CD4-positive, alpha-beta T cell treated with Interferon alpha-2 for 1 hour (primary cell): ENCODE data around the gene WARS2.

Source experiments
- DNase-seq, 2 donors: peaks; one replicate each; pipeline ENCODE4 v3.0.0-alpha.2; 2020 to 2022

WARS2 gene

DNA sequence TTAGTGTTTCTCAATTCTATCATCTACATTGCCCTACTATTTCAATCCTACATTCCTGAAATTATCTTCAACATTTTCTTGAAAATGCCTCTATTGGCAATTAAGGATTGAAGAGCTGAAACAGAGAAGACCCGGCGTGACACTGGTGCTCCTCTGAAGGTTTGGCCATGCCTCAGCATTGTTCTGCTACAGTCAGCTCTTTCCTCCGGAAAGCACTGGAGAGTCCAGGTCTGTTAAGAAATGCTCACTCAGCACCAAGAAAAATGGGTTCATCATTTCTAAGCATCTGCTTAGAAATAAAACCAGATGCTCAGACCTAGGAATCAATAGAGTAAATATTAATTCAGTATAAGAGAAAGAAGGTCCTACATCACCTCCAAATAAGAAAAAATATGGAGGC, 58.8 kb downstream of the WARS2 start:
- no peak for DNase-seq

DNA sequence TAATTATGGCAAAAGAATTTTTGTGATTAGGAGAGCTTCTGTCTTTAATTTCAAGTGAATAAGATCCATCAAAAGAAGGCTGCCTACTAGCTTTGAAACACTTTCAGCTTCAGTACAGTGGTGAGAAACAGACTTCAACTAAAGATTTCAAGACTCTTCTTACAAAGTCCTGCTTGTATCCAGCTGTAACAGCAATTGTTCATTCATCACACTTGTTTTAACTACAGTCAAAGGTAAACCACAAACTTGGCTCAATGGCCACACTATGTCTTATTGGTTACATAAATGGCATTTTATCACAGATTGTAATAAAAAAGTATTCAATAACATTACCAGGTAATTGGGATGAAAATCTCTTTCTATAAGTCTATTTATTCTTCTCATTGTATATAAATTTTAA, 59.2 kb downstream of the WARS2 start:
- DNase-seq = no peak

DNA sequence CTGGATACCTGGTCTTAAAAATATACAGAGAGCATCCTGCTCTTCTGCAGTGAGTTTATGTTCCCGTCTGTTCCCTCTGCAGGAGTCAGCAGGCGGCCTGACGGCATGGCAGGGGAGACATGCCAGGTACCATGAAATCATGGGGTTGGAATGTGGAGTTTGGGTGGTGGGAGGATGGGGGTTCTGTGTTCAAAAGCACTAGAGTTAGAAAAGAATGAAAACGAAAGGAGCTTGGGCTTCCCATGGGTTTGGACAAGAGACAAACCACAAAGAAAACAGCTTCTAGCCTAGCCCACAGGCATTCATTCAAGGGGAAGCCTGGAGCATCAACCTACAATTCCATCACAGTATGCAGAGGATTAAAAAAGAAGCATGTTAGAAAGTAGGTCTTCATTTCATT, 59.9 kb downstream of the WARS2 start:
- no peak for DNase-seq

DNA sequence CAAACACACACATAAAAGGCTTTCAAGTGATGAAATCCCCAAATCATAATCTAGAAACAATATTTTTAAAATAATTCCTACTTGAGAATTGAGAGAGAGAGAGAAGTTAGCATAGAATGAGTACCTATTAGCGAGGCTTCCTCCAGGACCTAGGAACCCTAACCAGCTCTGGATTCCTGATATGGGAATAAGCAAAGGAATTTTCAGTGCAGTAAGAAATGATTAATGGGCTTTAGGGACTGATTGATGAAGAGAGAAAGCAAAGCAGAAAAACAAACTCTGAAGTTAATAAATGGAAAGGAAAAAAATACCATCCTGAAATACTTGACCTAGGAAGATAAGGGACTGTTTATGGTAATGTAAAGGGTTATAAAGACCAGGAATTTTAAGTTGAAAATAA, 60.6 kb downstream of the WARS2 start:
- DNase-seq = no peak

DNA sequence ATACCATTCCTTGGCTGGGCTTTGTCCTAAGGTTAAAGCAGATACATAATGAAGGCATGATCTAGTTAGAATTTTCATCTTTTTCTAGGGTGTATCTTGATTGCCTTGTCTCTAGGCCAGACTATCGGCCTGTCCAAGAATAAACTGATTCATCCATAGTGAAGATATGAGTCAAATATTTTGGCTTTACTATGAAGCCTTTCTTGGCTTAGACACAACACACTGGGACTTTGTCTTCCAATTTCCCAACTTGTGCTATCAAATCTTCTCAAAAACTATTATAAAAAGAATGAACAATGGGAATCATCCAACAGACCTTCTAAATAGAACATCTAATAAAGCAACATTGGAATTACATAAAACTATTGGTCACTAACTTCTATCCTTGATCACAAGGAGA, 64.8 kb downstream of the WARS2 start:
- DNase-seq = no peak

DNA sequence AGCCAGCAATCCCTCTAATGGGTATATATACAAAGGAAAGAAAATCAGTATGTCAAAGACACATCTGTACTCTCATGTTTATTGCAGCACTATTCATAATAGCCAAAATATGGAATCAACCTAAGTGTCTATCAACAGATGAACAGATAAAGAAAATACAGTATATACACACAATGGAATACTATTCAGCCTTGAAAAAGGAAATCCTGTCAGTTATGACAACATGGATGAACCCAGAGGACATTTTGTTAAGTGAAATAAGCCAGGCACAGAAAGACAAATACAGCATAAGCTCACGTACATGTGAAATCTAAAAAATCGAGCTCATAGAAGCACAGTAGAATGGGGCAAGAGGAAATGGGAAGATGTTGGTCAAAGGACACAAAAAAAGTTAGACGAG, 69.1 kb downstream of the WARS2 start:
- DNase-seq = no peak

DNA sequence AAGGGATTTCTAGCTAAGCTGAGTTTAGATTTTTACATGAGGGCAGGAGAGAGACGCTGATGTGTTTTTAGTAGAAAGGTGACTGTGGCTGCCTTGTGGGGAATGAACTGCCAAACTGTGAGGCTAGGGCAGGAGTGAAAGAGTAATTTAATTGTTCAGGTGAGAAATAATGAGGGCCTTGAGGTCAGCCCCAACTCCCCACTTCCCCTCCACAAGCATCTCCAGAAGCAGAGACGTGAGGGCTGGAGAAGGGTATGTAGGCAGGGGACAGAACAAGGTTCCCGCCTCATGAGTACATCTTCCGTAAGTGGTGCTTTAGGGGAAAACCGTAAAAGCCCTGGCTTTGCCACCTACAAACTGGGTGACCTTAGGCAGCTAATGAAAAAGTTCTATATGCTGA, 70.8 kb downstream of the WARS2 start:
- DNase-seq = no peak

DNA sequence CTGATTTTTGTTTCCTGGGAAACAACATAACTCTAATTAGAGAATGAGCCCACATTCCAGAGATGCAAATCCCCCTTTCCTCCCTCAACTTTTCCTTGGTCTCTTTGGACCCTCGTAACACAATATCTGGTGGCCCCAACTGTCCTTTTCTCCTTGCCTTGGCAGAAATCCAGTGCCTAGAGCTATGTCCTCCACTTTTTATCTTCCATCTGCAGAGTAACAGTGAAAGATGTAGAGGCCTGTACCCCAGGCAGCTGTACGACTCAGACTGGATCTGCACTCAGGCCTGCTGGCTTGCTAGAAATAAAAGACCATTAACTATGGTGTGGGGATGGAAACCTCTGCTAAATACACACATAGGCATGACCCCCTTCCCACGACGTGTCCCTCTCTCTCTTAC, 72.0 kb downstream of the WARS2 start:
- no peak for DNase-seq

DNA sequence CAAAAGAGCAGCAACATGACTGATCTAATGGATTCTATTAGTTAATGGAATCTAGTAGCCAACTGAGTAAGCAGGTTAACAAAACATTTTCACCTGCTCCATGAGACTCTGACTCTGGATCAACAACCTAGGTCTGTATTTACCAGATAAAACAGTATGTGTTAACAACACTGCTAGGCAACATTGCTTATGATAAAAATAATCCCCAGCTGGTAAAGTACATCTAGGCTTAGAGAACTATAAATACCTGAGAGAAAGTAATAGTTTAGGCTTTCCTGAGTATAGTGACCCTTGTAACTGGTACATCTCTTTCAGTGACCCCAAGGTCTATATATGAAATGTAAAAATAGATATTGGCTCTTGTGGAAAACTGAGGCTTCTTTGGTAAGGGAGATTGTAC, 78.8 kb downstream of the WARS2 start:
- DNase-seq = no peak

DNA sequence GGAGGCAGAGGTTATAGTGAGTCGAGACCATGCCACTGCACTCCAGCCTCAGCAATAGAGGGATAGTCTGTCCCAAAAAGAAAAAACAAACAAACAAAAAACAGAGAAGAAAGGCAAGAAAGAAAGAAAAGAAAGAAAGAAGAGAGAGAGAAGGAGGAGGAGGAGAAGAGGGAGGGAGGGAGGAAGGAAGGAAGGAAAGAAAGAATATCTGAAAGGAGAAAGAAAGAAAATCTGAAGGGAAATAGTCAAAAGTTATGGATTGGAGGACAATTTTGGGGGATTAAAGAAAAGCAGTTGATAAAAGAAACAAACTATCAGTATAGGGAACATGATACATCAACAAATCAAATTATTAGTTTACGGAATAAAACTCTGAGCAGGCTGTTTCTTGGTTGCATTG, 84.9 kb downstream of the WARS2 start:
- no peak for DNase-seq

DNA sequence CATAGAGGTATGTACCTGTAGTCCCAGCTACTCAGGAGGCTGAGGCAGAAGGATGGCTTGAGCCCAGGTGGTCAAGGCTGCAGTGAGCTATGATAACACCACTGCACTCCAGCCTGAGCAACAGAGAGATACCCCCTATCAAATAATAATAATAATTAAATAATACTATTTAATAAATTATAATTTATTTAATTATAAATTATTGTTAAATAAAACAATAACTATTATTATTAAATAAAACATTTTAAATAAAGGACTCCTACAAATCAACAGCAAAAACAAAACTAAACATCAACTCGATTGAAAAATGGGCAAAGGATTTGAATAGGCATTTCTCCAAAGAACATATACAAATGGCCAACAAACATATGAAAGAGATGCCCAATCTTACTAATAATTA, 86.5 kb downstream of the WARS2 start:
- DNase-seq = no peak

DNA sequence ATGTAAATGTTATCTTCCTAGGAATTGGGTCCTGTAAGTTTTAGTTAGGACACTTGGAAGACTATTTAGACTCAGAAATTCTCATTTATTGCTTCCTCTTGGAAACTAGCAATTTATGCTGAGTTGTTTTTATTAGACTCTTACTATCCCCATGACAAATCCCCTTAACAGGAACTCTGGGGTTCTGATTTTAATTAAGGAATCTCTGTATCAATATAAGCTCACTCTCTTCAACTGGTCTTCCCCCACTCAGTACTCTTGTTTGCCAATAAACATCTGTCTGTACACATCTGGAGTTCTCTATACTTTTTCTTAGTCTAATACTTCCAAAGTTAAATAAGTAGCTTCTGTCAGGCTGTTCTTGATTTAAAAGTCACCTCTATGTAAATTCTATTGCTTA, 88.2 kb downstream of the WARS2 start:
- no peak for DNase-seq

DNA sequence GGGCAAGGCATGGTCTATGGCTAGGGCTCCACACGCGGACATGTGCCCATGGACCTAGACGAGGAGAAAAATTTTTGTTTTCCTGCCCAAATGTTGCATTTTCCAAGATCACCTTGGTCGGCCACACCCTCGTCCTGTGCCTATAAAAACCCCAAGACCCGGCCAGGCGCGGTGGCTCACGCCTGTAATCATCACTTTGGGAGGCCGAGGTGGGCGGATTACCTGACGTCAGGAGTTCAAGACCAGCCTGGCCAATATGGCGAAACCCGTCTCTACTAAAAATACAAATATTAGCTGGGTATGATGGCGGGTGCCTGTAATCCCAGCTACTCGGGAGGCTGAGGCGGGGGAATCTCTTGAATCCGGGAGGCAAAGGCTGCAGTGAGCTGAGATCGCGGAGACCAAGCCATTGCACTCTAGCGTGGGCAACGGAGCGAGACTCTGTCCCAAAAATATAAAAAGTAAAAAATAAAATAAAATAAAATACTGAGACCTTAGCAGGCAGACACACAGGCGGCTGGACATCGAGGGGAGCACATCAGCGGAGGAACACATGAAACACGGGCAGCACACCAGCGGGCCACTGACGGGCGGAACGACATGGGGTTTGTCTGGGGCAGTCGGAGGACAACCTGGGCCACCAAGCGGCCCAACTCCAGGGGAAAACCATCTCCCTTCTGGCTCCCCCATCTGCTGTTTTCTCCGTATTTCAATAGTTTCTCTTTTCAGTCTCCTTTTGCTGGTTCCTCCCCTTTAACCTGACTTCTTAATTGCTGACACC, 91.6 kb downstream of the WARS2 start:
- no peak for DNase-seq

DNA sequence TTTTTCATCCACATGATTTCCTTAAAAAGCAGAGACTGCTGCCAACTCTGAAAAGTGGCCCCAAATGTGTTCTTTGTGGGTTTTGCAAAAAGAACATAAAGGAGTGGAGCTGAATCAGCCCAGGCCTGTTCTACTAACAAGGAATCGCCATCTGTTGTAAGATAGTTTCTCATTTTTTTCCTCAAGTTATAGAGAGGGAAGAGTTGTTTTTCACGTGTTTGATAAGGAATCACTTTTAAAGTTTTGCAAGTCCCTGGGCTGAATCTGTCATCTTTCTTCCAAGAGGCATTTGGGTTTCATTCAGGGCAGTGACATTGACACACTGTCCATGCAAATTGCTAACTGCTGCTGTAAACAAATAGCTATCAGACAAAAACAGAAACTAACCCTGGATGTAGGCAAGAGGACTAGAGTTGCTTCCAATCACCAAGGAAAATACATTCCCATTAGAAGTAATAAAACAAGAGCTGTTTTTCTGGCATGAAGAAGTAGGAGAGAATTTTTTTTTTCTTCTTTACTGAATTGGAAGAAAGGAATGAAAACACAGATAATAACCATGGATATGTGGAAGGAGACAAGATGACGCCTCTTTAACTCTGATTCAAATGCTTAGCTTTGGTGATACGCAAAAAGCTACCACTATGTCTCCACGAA, 93.5 kb downstream of the WARS2 start:
- DNase-seq = no peak

DNA sequence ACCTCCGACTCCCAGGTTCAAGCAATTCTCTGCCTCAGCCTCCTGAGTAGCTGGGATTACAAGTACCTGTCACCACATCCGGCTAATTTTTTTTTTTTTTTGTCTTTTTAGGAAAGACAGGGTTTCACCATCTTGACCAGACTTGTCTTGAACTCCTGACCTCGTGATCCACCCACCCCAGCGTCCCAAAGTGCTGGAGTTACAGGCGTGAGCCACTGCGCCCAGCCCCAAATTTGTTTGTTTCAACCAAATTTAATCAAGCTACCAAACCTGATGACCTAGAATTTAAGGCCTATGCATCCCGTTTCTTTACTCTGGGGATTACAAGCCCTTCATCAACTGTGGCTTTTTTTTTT, 94.0 kb downstream of the WARS2 start:
- DNase-seq = no peak

DNA sequence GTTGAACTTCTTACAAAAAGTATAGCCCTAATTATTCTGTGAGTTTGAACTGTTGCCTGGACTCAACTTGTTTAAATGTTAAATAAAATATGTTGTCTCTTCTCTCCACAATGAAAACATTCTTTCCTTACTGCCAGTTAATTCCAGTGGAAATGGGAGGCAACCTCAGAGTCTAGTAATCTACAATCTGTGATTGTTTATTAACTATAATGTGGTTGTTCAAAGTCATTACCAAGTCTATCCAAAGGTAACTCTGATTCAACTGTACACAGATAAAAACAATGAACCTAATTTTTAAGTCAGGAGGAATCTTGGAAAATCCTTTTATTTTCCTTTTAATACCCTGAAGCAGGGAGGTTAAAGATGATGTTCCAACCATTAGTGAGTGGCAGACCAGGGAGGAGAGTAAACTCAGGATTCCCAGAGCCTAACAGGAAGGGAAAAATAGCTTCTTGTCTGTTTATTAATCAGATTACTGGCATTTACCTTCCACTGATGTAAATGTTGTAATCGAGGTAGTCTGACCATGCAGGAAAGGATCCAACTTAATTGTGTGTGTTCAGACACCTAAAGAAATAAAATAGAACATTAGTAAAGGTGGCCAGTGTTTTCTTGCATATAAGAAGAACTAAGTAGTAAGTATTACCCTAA, 95.2 kb downstream of the WARS2 start:
- no peak for DNase-seq

DNA sequence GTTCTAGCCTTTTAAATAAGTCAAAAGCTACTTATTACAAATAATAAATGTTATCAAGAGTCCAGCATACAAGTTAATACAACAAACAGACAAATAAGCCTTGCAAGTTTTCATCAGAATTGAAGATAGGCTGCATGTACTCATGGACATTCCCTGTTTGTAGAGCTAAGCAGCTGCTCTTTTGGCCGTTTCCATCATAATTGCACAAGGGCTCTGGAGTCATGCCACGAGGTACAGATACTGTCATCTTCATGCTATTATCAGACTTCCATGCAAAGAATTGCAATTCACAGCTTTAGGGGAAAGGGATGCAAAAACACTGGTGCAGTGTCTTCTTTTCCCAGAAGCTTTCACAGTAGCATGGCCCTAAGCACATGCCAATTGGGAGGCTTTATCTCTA, 99.5 kb downstream of the WARS2 start:
- no peak for DNase-seq

DNA sequence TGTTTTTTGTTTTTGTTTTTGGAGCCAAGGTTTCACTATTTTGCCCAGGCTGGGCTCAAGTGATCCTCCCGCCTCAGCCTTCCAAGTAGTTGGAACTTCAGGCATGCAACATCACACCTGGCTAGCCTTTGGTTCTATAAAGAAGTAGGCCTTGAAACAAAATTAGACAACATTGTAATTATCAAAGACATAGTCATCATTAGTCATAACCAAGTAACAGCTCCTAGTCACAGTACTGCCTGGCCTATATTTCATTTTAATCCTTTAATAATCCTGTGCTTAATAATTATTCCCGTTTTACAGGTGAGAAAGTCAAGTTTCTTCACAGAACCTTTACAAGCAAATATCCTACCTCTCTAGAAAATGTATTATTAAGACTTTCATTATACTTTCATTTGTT, 100.0 kb downstream of the WARS2 start:
- no peak for DNase-seq

DNA sequence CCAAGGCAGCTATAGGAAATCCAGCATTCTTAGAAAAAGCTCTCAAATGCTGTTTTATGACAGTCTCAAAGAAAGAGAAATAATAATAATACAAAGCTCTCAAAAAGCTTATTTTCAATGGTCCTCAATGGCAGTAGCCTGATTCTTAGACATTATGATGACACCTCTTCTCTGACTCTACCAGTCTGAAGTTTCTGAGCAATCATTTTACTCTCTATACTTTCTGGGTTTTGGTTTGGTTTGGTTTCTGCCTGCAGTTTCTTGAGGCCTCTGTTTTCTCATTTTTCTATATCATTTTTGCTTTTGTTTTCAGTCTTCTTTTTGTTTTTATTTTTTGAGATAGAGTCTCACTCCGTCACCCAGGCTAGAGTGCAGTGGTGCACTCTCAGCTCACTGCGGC, 102.1 kb downstream of the WARS2 start:
- no peak for DNase-seq

DNA sequence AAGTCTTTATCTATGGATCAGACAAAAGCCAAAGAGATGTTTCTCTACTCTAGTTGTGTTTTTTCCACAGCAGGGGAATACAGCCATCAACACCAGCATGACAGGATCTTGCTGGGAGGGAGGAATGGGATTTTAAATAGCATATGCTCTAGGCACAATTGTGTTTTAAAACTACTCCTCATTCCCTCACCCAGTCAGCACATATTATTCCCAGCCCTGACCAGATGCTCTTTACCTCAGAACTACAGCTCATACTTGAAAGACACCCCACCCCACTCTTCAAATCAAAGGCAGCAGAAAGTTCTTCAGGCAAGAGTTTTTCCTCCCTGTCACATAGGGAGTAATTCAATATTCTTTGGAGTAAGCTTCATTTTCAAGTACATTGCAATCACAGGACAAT, 106.1 kb downstream of the WARS2 start:
- no peak for DNase-seq

DNA sequence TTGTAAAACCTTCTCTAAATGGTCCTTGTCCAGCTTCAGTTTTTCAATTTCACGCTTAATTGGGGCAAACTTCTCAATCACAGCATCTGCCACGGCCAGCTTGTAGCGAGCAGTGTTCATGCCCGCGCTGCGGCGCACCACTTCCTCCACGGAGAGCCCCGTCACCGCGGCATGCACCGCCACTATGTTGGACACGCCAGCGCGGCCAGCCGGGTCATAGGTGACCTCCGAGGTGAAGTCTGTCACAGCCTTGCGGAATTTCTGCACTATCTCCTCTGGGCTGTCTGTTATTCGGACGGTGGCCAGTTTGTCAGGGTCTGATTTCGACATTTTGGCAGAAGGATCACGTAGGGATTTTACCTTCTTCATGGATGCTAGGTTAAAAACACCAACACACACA, 107.5 kb downstream of the WARS2 start:
- no peak for DNase-seq

DNA sequence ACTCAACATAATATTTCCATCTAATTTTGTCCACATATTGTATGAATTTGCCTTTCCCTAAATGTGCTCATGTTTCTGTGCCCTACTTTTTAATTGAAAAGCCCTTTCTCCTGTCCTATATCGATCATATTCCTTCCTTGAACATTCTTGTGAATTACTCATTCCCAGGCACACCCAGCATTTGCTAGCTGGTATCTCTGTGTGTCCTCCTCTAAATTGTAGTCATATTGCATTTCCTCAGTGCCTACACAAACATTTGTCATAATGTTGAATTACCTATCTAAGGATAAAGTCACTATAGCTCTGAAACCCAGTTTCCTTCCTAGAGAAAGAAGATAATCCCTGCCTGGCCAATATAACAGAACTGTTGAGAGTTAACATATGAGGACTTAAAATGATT, 112.7 kb downstream of the WARS2 start:
- DNase-seq = no peak

DNA sequence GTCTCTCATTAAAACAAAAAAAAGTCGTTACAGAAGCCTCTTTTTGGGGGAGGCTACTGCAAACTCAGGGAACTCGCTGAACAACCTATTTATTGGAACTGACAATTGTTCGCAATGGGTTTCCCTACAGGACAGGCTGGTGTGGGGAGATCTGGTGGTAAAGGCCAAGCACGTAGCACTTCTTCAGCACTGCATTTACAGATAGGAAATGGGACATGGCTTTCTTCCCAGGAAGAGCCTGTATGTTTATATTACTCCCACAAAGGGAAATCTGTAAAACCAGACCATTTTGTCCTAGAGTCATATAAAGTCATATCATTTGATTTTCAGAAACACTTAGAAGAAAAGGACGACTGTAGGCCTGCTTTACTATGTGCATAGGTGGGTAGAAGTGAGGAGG, 113.5 kb downstream of the WARS2 start:
- no peak for DNase-seq

DNA sequence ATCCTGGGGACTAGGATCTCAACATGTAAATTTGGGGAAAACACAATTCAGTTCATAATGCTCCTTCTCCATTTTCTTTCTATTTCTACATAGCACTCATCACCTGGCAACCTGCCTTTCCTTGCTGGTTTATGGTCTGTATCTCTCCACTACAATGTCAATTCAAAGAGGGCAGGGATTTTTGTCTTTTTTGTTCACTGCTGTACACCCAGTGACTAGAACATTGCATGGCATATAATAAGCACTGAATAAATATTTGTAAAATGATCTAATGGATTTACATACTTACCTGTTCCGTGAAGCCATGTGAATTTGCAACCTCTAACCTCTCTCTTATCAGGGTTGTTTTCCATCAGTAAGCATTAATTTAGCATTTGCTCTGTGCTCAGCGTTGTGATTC, 124.9 kb downstream of the WARS2 start:
- DNase-seq = no peak

DNA sequence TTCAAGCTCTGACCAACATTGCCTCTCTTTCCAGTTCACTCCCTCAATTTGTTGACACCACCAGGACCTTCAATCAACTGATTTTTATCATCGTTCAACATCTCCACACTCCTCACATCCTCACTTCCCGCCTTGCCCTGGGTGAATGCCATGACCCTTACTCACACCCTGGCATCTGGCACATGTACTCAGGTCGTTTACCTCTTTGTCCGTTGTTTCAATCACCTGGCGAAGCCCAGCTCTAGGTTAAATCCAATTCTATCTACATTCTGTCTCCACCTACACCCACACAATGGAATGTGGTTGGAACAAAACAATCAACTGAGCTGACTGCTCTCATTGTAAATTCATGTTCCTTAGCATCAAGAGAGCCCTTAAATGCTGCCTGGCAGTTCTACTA, 128.1 kb downstream of the WARS2 start:
- no peak for DNase-seq
